ENCODE measurements around the gene PIP5KL1.

PIP5KL1 gene

GRCh38 chr9:127908660-127908926 is 22.0 kb downstream of the PIP5KL1 start:
- Histone ChIP-seq H3K36me3 (ENCODE audit: control insufficient read depth, low read length) (peaks cover 64% of the 10 kb centered on the region), H3K4me1 (ENCODE audit: control insufficient read depth, low read length) (peaks cover 58% of the 10 kb centered on the region), H3K9me3 (ENCODE audit: control insufficient read depth, insufficient read depth, low read length) (no peaks in the 10 kb centered on the region), H3K27ac (ENCODE audit: low read depth, low read length) (no peak overlapping the region), H3F3A (ENCODE audit: control insufficient read depth, insufficient read depth) (peaks cover 24% of the 10 kb centered on the region), H3K4me3 (ENCODE audit: low read length) (no peak overlapping the region), H3K9me2 (replicated peaks; ENCODE audit: control insufficient read depth, low read length) (no peaks in the 10 kb centered on the region), H4K20me1 (ENCODE audit: control insufficient read depth, insufficient read depth, low read depth, low read length) (no peaks in the 10 kb centered on the region), H3K4me2 (ENCODE audit: low read length) (no peak overlapping the region), H3K27me3 (ENCODE audit: control insufficient read depth, low read length) (no peaks in the 10 kb centered on the region), H3K79me2 (ENCODE audit: control insufficient read depth, low read length) (no peaks in the 10 kb centered on the region; the same call in 1 of the 2 replicates)
- TF ChIP-seq EZH2phosphoT487 (IDR thresholded peaks at IDR 0.05; ENCODE audit: borderline replicate concordance, low read length): no peak
- TF ChIP-seq CTCF (IDR thresholded peaks at IDR 0.05; ENCODE audit: low read depth, low read length, poor library complexity, severe bottlenecking): no peak

- Histone ChIP-seq H3F3A (ENCODE audit: control insufficient read depth, insufficient read depth) (peaks cover 28% of the 10 kb centered on the region), H3K79me2 (ENCODE audit: control insufficient read depth, low read length) (no peaks in the 10 kb centered on the region; the same call in 1 of the 2 replicates), H3K36me3 (ENCODE audit: control insufficient read depth, low read length) (peaks cover 63% of the 10 kb centered on the region), H3K4me2 (ENCODE audit: low read length) (no peak overlapping the region), H3K27me3 (ENCODE audit: control insufficient read depth, low read length) (no peaks in the 10 kb centered on the region), H3K9me3 (ENCODE audit: control insufficient read depth, insufficient read depth, low read length) (no peaks in the 10 kb centered on the region), H3K4me1 (ENCODE audit: control insufficient read depth, low read length) (peaks cover 64% of the 10 kb centered on the region), H3K9me2 (replicated peaks; ENCODE audit: control insufficient read depth, low read length) (no peaks in the 10 kb centered on the region), H3K27ac (ENCODE audit: low read depth, low read length) (no peak overlapping the region), H4K20me1 (ENCODE audit: control insufficient read depth, insufficient read depth, low read depth, low read length) (no peaks in the 10 kb centered on the region), H3K4me3 (ENCODE audit: low read length) (no peak overlapping the region)
- TF ChIP-seq CTCF (IDR thresholded peaks at IDR 0.05; ENCODE audit: low read depth, low read length, poor library complexity, severe bottlenecking) (no peak), EZH2phosphoT487 (IDR thresholded peaks at IDR 0.05; ENCODE audit: borderline replicate concordance, low read length) (no peak)
Measured at GRCh38 chr9:127907867-127908659, 22.5 kb downstream of the PIP5KL1 start.

- H3K4me3 ChIP-seq (ENCODE audit: low read length): peak overlapping the region; percentile 59
- H3K4me1 ChIP-seq (ENCODE audit: control insufficient read depth, low read length): peaks cover 65% of the 10 kb centered on the region
- H3K9me3 ChIP-seq (ENCODE audit: control insufficient read depth, insufficient read depth, low read length): no peaks in the 10 kb centered on the region
- H3F3A ChIP-seq (ENCODE audit: control insufficient read depth, insufficient read depth): peaks cover 28% of the 10 kb centered on the region
- H3K36me3 ChIP-seq (ENCODE audit: control insufficient read depth, low read length): peaks cover 44% of the 10 kb centered on the region
- peak overlapping the region; percentile 81 for H3K4me2 ChIP-seq (ENCODE audit: low read length)
- no peaks in the 10 kb centered on the region for H3K27me3 ChIP-seq (ENCODE audit: control insufficient read depth, low read length)
- H4K20me1 ChIP-seq (ENCODE audit: control insufficient read depth, insufficient read depth, low read depth, low read length): no peaks in the 10 kb centered on the region
- TF ChIP-seq CTCF (IDR thresholded peaks at IDR 0.05; ENCODE audit: low read depth, low read length, poor library complexity, severe bottlenecking): no peak
- no peak for TF ChIP-seq EZH2phosphoT487 (IDR thresholded peaks at IDR 0.05; ENCODE audit: borderline replicate concordance, low read length)
- no peaks in the 10 kb centered on the region; the same call in 1 of the 2 replicates for H3K79me2 ChIP-seq (ENCODE audit: control insufficient read depth, low read length)
- H3K27ac ChIP-seq (ENCODE audit: low read depth, low read length): peak overlapping the region; percentile 93
- H3K9me2 ChIP-seq (replicated peaks; ENCODE audit: control insufficient read depth, low read length): no peaks in the 10 kb centered on the region
Measured at GRCh38 chr9:127905788-127906191, 24.8 kb downstream of the PIP5KL1 start.
